HCT116 (cell line): ENCODE results near the gene STXBP5L. TPM values are rescaled to one million over a fixed set of nuclear protein-coding genes. Genes with fewer than 3 reads are reported as not detected.
"Not testable (repeated sequence)": the region's sequence is repeated elsewhere in the genome, so short reads cannot be mapped to it uniquely, and the experiment has no call there.

ENCODE experiments used
- ATAC-seq: fragments of 200-7000 bp; cut with Tn5 transposase; 2 replicates; pipeline ENCODE4 v1.9.1; 2020; ENCODE audit warnings: mild to moderate bottlenecking, moderate library complexity
- BruUV-seq: library from RNA; stranded (reverse); fragments of 400-500 nt; replicated peaks from 2 replicates; lab custom pipeline; 2021; lab: Mats Ljungman, UMichigan
- CTCF ChIA-PET: fragments of 300-600 bp; sonication (Branson Sonifier 250); formaldehyde crosslinking; loops from one replicate; lab custom pipeline; 2021; ENCODE audit warnings: antibody characterized with exemption; lab: Charles Lee
- POLR2A ChIA-PET: fragments of 300-600, 350-600 bp; sonication (Branson Sonifier 250); formaldehyde crosslinking; loops from one replicate; lab custom pipeline; 2021; ENCODE audit warnings: antibody characterized with exemption; lab: Charles Lee
- RAD21 ChIA-PET, 2 experiments: fragments of 300-600 bp; sonication (Branson Sonifier 250); formaldehyde crosslinking; loops; one replicate each; lab custom pipeline; 2023; ENCODE audit warnings: low total read pairs in 2 of 2; ENCODE audit not compliant: uncharacterized antibody in 2 of 2, unreplicated experiment in 2 of 2, low non-redundant PET in 1 of 2; lab: Charles Lee
- DNase-seq: peaks from one replicate; pipeline ENCODE4 v3.0.0-alpha.2; 2010; ENCODE audit warnings: low read depth, low spot score
- H2AFZ ChIP-seq: fragments of 200-600 bp; shearing (Covaris generic), sonication (generic); 2 replicates; pipeline ENCODE4 v1.6.1; 2017; ENCODE audit warnings: low read depth, mixed run types, mixed read lengths, antibody characterized with exemption, low read length; ENCODE audit not compliant: poor library complexity, severe bottlenecking
- H3K27ac ChIP-seq: 2 replicates; pipeline ENCODE4 v1.5.1; 2012; ENCODE audit warnings: low read depth, low read length
- H3K27me3 ChIP-seq: fragments of 200-600 bp; sonication (generic); 2 replicates; pipeline ENCODE4 v1.6.1; 2016; ENCODE audit warnings: mixed run types, low read length, mixed read lengths; ENCODE audit not compliant: insufficient read depth
- H3K36me3 ChIP-seq, 2 experiments: fragments of 200-500 bp in 1 of 2; fragments of 200-600 bp in 1 of 2; sonication (Bioruptor generic) in 1 of 2; sonication (generic) in 1 of 2; 2 replicates each; pipeline versions ENCODE4 v1.5.1 to v1.6.1; 2014 to 2016; ENCODE audit warnings: low read length in 2 of 2, inconsistent platforms in 1 of 2, mixed read lengths in 1 of 2, mixed run types in 1 of 2; ENCODE audit not compliant: insufficient read depth in 2 of 2, control insufficient read depth in 1 of 2
- H3K4me1 ChIP-seq, 2 experiments: fragments of 200-600 bp in 1 of 2; sonication (generic) in 1 of 2; 2 replicates each; pipeline versions ENCODE4 v1.5.1 to v1.6.1; 2012 to 2017; ENCODE audit warnings: low read length in 2 of 2, inconsistent platforms in 1 of 2, mild to moderate bottlenecking in 1 of 2, mixed read lengths in 1 of 2, mixed run types in 1 of 2, moderate library complexity in 1 of 2; ENCODE audit not compliant: insufficient read depth in 2 of 2, control insufficient read depth in 1 of 2
- H3K4me2 ChIP-seq: fragments of 200-600 bp; sonication (generic); 2 replicates; pipeline ENCODE4 v1.6.1; 2017; ENCODE audit warnings: mixed run types, low read length, mixed read lengths
- H3K4me3 ChIP-seq, 2 experiments: fragments of 200-600 bp in 1 of 2; sonication (generic) in 1 of 2; replicated peaks in 1 of 2; 2 replicates each; pipeline ENCODE4 v1.5.1; 2011 to 2016; ENCODE audit warnings: low read length in 2 of 2, control low read depth in 1 of 2, low read depth in 1 of 2, mild to moderate bottlenecking in 1 of 2, mixed read lengths in 1 of 2, mixed run types in 1 of 2
- H3K79me2 ChIP-seq: fragments of 200-600 bp; sonication (generic); 2 replicates; pipeline ENCODE4 v1.6.1; 2017; ENCODE audit warnings: mild to moderate bottlenecking, mixed run types, low read length, moderate library complexity, mixed read lengths; ENCODE audit not compliant: insufficient read depth
- H3K9ac ChIP-seq: fragments of 200-600 bp; sonication (generic); 2 replicates; pipeline ENCODE4 v1.6.1; 2016; ENCODE audit warnings: low read length, mixed read lengths
- H3K9me2 ChIP-seq: fragments of 200-600 bp; sonication (generic), shearing (Covaris generic); 2 replicates; pipeline ENCODE4 v1.6.1; 2017; ENCODE audit warnings: mixed run types, mild to moderate bottlenecking, moderate library complexity; ENCODE audit not compliant: insufficient read depth
- H3K9me3 ChIP-seq, 2 experiments: fragments of 200-500 bp in 1 of 2; fragments of 200-600 bp in 1 of 2; sonication (Bioruptor generic) in 1 of 2; sonication (generic) in 1 of 2; 2 replicates each; pipeline ENCODE4 v1.6.1; 2014 to 2017; ENCODE audit warnings: low read length in 2 of 2, mixed read lengths in 2 of 2, inconsistent platforms in 1 of 2, low read depth in 1 of 2, mild to moderate bottlenecking in 1 of 2, mixed run types in 1 of 2, moderate library complexity in 1 of 2; ENCODE audit not compliant: control insufficient read depth in 1 of 2, insufficient read depth in 1 of 2
- H4K20me1 ChIP-seq: fragments of 200-600 bp; sonication (generic), shearing (Covaris generic); 2 replicates; pipeline ENCODE4 v1.6.1; 2017; ENCODE audit warnings: mixed run types, mild to moderate bottlenecking, moderate library complexity; ENCODE audit not compliant: insufficient read depth
- ATF3 ChIP-seq: IDR thresholded peaks from 2 replicates; pipeline ENCODE4 v1.6.1; 2012
- CEBPB ChIP-seq: IDR thresholded peaks from 2 replicates; pipeline ENCODE4 v1.6.1; 2012; ENCODE audit warnings: low read depth
- EGR1 ChIP-seq: IDR thresholded peaks from 2 replicates; pipeline ENCODE4 v1.6.1; 2012; ENCODE audit warnings: low read depth
- ELF1 ChIP-seq: IDR thresholded peaks from 2 replicates; pipeline ENCODE4 v1.6.1; 2012; ENCODE audit warnings: low read depth, borderline replicate concordance
- EZH2phosphoT487 ChIP-seq: fragments of 200-600 bp; IDR thresholded peaks from 2 replicates; pipeline ENCODE4 v1.6.1; 2018; ENCODE audit warnings: antibody characterized with exemption, borderline replicate concordance
- POLR2A ChIP-seq: IDR thresholded peaks from 2 replicates; pipeline ENCODE4 v1.7.0; 2011; ENCODE audit warnings: borderline replicate concordance; ENCODE audit not compliant: insufficient read depth, insufficient read length; ENCODE audit errors: extremely low read depth
- RAD21 ChIP-seq: IDR thresholded peaks from 2 replicates; pipeline ENCODE4 v1.6.1; 2012; ENCODE audit warnings: low read depth, mild to moderate bottlenecking
- TCF7L2 ChIP-seq: IDR thresholded peaks from 2 replicates; pipeline ENCODE4 v1.7.0; 2011; ENCODE audit warnings: borderline replicate concordance, inconsistent platforms; ENCODE audit not compliant: insufficient read depth, insufficient read length; ENCODE audit errors: extremely low read depth
- YY1 ChIP-seq: IDR thresholded peaks from 2 replicates; pipeline ENCODE4 v1.6.1; 2011; ENCODE audit warnings: low read length, low read depth, moderate library complexity, mild to moderate bottlenecking; ENCODE audit not compliant: insufficient replicate concordance; ENCODE audit errors: extremely low read depth
- ZNF274 ChIP-seq: fragments of 200-500 bp; sonication (Bioruptor generic); IDR thresholded peaks from 2 replicates; pipeline ENCODE4 v1.6.1; 2014; ENCODE audit warnings: mild to moderate bottlenecking, low read depth, low read length, inconsistent platforms
- intact Hi-C: fragments of 100-400 bp; cut with micrococcal nuclease; formaldehyde crosslinking; loops from 2 replicates; pipeline ENCODE4 v1.10.0; 2022
- total RNA-seq: library from RNA; stranded (reverse); gene quantifications from one replicate; pipeline ENCODE4 v1.2.1, GENCODE V29; 2021; ENCODE audit not compliant: unreplicated experiment
- TF ChIP-seq, protein P1 (sequence below), 3 experiments: fragments of 200-600 bp in 1 of 3; sonication (generic) in 1 of 3; IDR thresholded peaks in 2 of 3; conservative IDR thresholded peaks in 1 of 3; 2 replicates each; pipeline ENCODE4 v1.5.1; 2012 to 2017; ENCODE audit warnings: low read depth in 2 of 3, low read length in 2 of 3, antibody characterized with exemption in 1 of 3, borderline replicate concordance in 1 of 3, control low read depth in 1 of 3, mild to moderate bottlenecking in 1 of 3, mixed read lengths in 1 of 3, mixed run types in 1 of 3, moderate library complexity in 1 of 3; ENCODE audit not compliant: insufficient read depth in 1 of 3

STXBP5L gene
- total RNA-seq, 1 experiment from 2014 or later: not detected

DNA sequence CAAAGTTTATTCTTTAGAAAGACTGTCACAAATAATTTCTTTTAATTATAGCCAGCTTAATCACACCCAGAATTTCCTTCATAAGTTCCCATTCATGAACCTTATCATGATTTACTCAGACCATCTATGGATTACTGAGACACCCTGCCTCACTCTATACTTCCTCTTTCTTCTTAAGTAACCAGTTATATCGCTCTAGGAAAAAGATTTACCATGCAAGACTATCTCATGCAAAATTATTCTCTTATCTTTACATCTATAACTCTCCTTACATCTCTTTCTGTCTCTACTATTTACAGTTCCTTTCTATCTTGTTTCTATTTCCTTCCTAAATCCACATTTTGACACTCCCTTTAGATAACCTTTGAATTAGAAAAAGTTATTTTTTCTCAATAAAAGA lies 321.0 kb downstream of the STXBP5L start:
- no peak overlapping the region for H3K4me3 ChIP-seq
- no peak overlapping the region for H2AFZ ChIP-seq
- ChIA-PET CTCF (no interaction called here), RAD21 (no interaction called here), POLR2A (no interaction called here)
- intact Hi-C loops: no loop called here
- no peaks in the 10 kb centered on the region for H3K27me3 ChIP-seq
- no peaks in the 10 kb centered on the region for H4K20me1 ChIP-seq
- H3K27ac ChIP-seq: no peak overlapping the region
- no peaks in the 10 kb centered on the region for H3K9me2 ChIP-seq
- DNase-seq (no peak), ATAC-seq (no peak)
- H3K4me2 ChIP-seq: no peak overlapping the region
- H3K36me3 ChIP-seq: no peaks in the 10 kb centered on the region
- no TSS peak for BruUV-seq
- no peak for TF ChIP-seq YY1
- no peak for TF ChIP-seq ELF1
- TF ChIP-seq POLR2A: no peak
- no peak for TF ChIP-seq RAD21
- TF ChIP-seq TCF7L2: no peak
- no peak for TF ChIP-seq CEBPB
- TF ChIP-seq ATF3: no peak
- TF ChIP-seq EZH2phosphoT487: no peak
- TF ChIP-seq EGR1: no peak
- TF ChIP-seq ZNF274: no peak
- TF ChIP-seq, protein P1, sequence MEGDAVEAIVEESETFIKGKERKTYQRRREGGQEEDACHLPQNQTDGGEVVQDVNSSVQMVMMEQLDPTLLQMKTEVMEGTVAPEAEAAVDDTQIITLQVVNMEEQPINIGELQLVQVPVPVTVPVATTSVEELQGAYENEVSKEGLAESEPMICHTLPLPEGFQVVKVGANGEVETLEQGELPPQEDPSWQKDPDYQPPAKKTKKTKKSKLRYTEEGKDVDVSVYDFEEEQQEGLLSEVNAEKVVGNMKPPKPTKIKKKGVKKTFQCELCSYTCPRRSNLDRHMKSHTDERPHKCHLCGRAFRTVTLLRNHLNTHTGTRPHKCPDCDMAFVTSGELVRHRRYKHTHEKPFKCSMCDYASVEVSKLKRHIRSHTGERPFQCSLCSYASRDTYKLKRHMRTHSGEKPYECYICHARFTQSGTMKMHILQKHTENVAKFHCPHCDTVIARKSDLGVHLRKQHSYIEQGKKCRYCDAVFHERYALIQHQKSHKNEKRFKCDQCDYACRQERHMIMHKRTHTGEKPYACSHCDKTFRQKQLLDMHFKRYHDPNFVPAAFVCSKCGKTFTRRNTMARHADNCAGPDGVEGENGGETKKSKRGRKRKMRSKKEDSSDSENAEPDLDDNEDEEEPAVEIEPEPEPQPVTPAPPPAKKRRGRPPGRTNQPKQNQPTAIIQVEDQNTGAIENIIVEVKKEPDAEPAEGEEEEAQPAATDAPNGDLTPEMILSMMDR (IDR thresholded peaks at IDR 0.05 in 2 of 3, conservative IDR thresholded peaks at IDR 0.05 in 1 of 3; ENCODE audit: borderline replicate concordance in 1 of 3, insufficient read depth in 1 of 3, low read depth in 2 of 3, low read length in 2 of 3): no peak
- no peak overlapping the region for H3K9ac ChIP-seq
- H3K9me3 ChIP-seq: no peaks in the 10 kb centered on the region
- no peaks in the 10 kb centered on the region for H3K4me1 ChIP-seq
- H3K79me2 ChIP-seq: no peaks in the 10 kb centered on the region

DNA sequence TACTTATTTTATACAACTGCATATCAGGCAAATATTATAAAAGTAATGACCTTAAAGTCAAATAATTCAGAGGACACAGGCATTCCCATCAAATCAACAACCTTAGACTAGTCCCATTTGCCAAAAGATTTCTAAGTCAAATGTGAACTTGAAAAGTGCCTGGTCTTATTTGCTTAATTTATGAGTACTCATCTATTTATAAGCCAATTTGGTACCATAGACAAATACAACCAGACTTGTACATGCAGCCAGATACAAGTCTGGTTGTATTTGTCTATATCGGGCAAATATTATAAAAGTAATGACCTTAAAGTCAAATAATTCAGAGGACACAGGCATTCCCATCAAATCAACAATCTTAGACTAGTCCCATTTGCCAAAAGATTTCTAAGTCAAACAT lies 322.2 kb downstream of the STXBP5L start:
- H4K20me1 ChIP-seq, H3K4me1 ChIP-seq, H3K9me3 ChIP-seq, H3K9ac ChIP-seq, DNase-seq, CTCF ChIA-PET, H2AFZ ChIP-seq, RAD21 ChIA-PET, H3K4me3 ChIP-seq, H3K27ac ChIP-seq, intact Hi-C loops, POLR2A ChIA-PET, ATAC-seq, H3K4me2 ChIP-seq, H3K9me2 ChIP-seq, H3K36me3 ChIP-seq, BruUV-seq, H3K27me3 ChIP-seq, H3K79me2 ChIP-seq: not testable (repeated sequence)
